HepG2 (cell line): ENCODE results near the gene STK40. TPM values are rescaled to one million over a fixed set of nuclear protein-coding genes. Genes with fewer than 3 reads are reported as not detected.

Experiments
- ATAC-seq: fragments of 200-7000 bp; cut with Tn5 transposase; 3 replicates; pipeline ENCODE4 v1.9.1; 2020; ENCODE audit warnings: mild to moderate bottlenecking, moderate library complexity
- BruUV-seq: library from RNA; stranded (reverse); fragments of 400-500 nt; replicated peaks from 2 replicates; lab custom pipeline; 2021; lab: Mats Ljungman, UMichigan
- CTCF ChIA-PET: fragments of 300-600 bp; formaldehyde crosslinking; extraction: SDS; loops from one replicate; lab custom pipeline; 2021; ENCODE audit warnings: low total read pairs, inconsistent platforms, low intra/inter-chr PET ratio; lab: Yijun Ruan, JAX
- POLR2A ChIA-PET: fragments of 350-600 bp; sonication (Branson Sonifier 250); formaldehyde crosslinking; loops from one replicate; lab custom pipeline; 2020; ENCODE audit warnings: antibody characterized with exemption, inconsistent platforms; lab: Yijun Ruan, JAX
- DNase-seq: peaks from one replicate; pipeline ENCODE4 v3.0.0-alpha.2; 2015; ENCODE audit warnings: low spot score
- FAIRE-seq: peaks from 3 replicates; lab custom pipeline; 2011; peaks lifted over from hg19 to GRCh38; lab: Jason Lieb, UNC
- H2AFZ ChIP-seq: one replicate; pipeline ENCODE4 v1.6.1; 2011; ENCODE audit warnings: low read length, inconsistent platforms
- H3K27ac ChIP-seq: fragments of 300-600 bp; 3 replicates; pipeline ENCODE4 v1.8.0; 2011; ENCODE audit warnings: mixed run types, mild to moderate bottlenecking, mixed read lengths, low read length, inconsistent platforms; ENCODE audit not compliant: insufficient read depth; ENCODE audit errors: extremely low read length
- H3K27me3 ChIP-seq, 2 experiments: fragments of 200-600 bp in 1 of 2; 2 replicates in 1 of 2; 3 replicates in 1 of 2; pipeline versions ENCODE4 v1.6.0 to v1.8.0; 2011; ENCODE audit warnings: low read length in 2 of 2, mild to moderate bottlenecking in 2 of 2, moderate library complexity in 2 of 2, inconsistent platforms in 1 of 2; ENCODE audit not compliant: insufficient read depth in 2 of 2, control insufficient read depth in 1 of 2
- H3K36me3 ChIP-seq, 2 experiments: fragments of 200-600 bp in 1 of 2; replicated peaks in 1 of 2; 2 replicates in 1 of 2; 3 replicates in 1 of 2; pipeline versions ENCODE4 v1.5.1 to v1.8.0; 2011; ENCODE audit warnings: low read length in 2 of 2, inconsistent platforms in 1 of 2; ENCODE audit not compliant: insufficient read depth in 2 of 2, control insufficient read depth in 1 of 2
- H3K4me1 ChIP-seq: 2 replicates; pipeline ENCODE4 v1.5.1; 2012; ENCODE audit warnings: low read length, inconsistent platforms; ENCODE audit not compliant: insufficient read depth
- H3K4me2 ChIP-seq: 2 replicates; pipeline ENCODE4 v1.6.0; 2011; ENCODE audit warnings: low read depth, low read length, inconsistent platforms
- H3K4me3 ChIP-seq, 3 experiments: fragments of 200-600 bp in 1 of 3; sonication (generic), shearing (Covaris generic) in 1 of 3; replicated peaks in 1 of 3; 2 replicates each; pipeline ENCODE4 v1.5.1; 2011 to 2016; ENCODE audit warnings: low read length in 3 of 3, inconsistent platforms in 2 of 3, low read depth in 2 of 3, mild to moderate bottlenecking in 2 of 3, control low read depth in 1 of 3, mixed read lengths in 1 of 3; ENCODE audit not compliant: insufficient read depth in 1 of 3
- H3K79me2 ChIP-seq: one replicate; pipeline ENCODE4 v1.6.1; 2011; ENCODE audit warnings: low read length, inconsistent platforms; ENCODE audit not compliant: insufficient read depth
- H3K9ac ChIP-seq: 2 replicates; pipeline ENCODE4 v1.6.0; 2011; ENCODE audit warnings: mild to moderate bottlenecking, low read depth, low read length, inconsistent platforms; ENCODE audit not compliant: insufficient read depth
- H3K9me3 ChIP-seq: 2 replicates; pipeline ENCODE4 v1.5.1; 2012; ENCODE audit warnings: mild to moderate bottlenecking, low read length
- H4K20me1 ChIP-seq: 2 replicates; pipeline ENCODE4 v1.6.0; 2011; ENCODE audit warnings: inconsistent platforms, mild to moderate bottlenecking, low read length, moderate library complexity; ENCODE audit not compliant: insufficient read depth
- GTF2F1 ChIP-seq: fragments of 150-350 bp; IDR thresholded peaks from 2 replicates; pipeline ENCODE4 v1.6.1; 2014; ENCODE audit warnings: low read length
- HCFC1 ChIP-seq: fragments of 150-350 bp; IDR thresholded peaks from 2 replicates; pipeline ENCODE4 v1.6.1; 2014; ENCODE audit warnings: low read depth, low read length
- HOXA9 ChIP-seq: sonication (generic); formaldehyde crosslinking; IDR thresholded peaks from 2 replicates; pipeline ENCODE4 v1.8.1; 2022; ENCODE audit warnings: missing genetic modification reagents, mild to moderate bottlenecking, moderate library complexity, borderline replicate concordance
- NCOA5 ChIP-seq: sonication (generic); formaldehyde crosslinking; IDR thresholded peaks from 2 replicates; pipeline ENCODE4 v1.4.0; 2020; ENCODE audit warnings: missing genetic modification reagents
- NKX3-1 ChIP-seq: sonication (generic); formaldehyde crosslinking; IDR thresholded peaks from 2 replicates; pipeline ENCODE4 v1.5.0; 2020; ENCODE audit warnings: missing genetic modification reagents
- REXO4 ChIP-seq: sonication (generic); formaldehyde crosslinking; IDR thresholded peaks from 2 replicates; pipeline ENCODE4 v1.8.0; 2022; ENCODE audit warnings: missing genetic modification reagents, mild to moderate bottlenecking, borderline replicate concordance
- SYNCRIP ChIP-seq: fragments of 200-400 bp; formaldehyde crosslinking; IDR thresholded peaks from 2 replicates; pipeline ENCODE4 v1.6.1; 2018; ENCODE audit warnings: mild to moderate bottlenecking, low read depth, low read length; ENCODE audit not compliant: insufficient read depth
- ZNF33B ChIP-seq: sonication (generic); formaldehyde crosslinking; IDR thresholded peaks from 2 replicates; pipeline ENCODE4 v1.5.1; 2020; ENCODE audit warnings: mild to moderate bottlenecking, missing genetic modification reagents
- ZNF362 ChIP-seq: sonication (generic); formaldehyde crosslinking; IDR thresholded peaks from 2 replicates; pipeline ENCODE4 v1.4.0; 2020; ENCODE audit warnings: missing genetic modification reagents, mild to moderate bottlenecking, borderline replicate concordance
- ZNF382 ChIP-seq: sonication (generic); formaldehyde crosslinking; IDR thresholded peaks from 2 replicates; pipeline ENCODE4 v1.5.0; 2020; ENCODE audit warnings: missing genetic modification reagents, mild to moderate bottlenecking, borderline replicate concordance
- WGBS: methylation state at CpG from one replicate; pipeline ENCODE4 v1.1.6; 2017; ENCODE audit warnings: low lambda C conversion rate; 5-methylcytosine and 5-hydroxymethylcytosine counted together
- in situ Hi-C: cut with HindIII; loops from 2 replicates; pipeline ENCODE4 v1.10.0; 2017; ENCODE audit warnings: low pct_unique_long_range_greater_than_20kb; ENCODE audit not compliant: extremely low pct_ligation_motif_present
- intact Hi-C: fragments of 100-400 bp; cut with micrococcal nuclease; formaldehyde crosslinking; loops from one replicate; pipeline ENCODE4 v1.10.0; 2022; ENCODE audit not compliant: unreplicated experiment
- polyA plus RNA-seq, 8 experiments: library from polyadenylated mRNA; depleted of rRNA in 3 of 8; stranded (reverse) in 7 of 8; unstranded in 1 of 8; fragments of >200 nt; fragmentation: Illumina TruSeq in 4 of 8; extraction: Trizol in 4 of 8; gene quantifications; 2 replicates each; pipeline versions ENCODE4 v1.2.1 to v1.2.3, GENCODE V29; 2011 to 2016; ENCODE audit warnings: low read depth in 4 of 8, missing spikeins in 1 of 8, mixed read lengths in 1 of 8; ENCODE audit not compliant: insufficient read depth in 1 of 8
- total RNA-seq, 5 experiments: library from RNA; depleted of rRNA; stranded (reverse); fragments of >200 nt; fragmentation: Illumina TruSeq; extraction: Trizol; gene quantifications; 2 replicates each; pipeline ENCODE4 v1.2.3, GENCODE V29; 2016; ENCODE audit warnings: low read depth in 1 of 5
- TF ChIP-seq, protein P1 (sequence below): sonication (generic); formaldehyde crosslinking; IDR thresholded peaks from 2 replicates; pipeline ENCODE4 v1.4.0; 2020; ENCODE audit warnings: missing genetic modification reagents
- TF ChIP-seq, protein P2 (sequence below): sonication (generic); formaldehyde crosslinking; IDR thresholded peaks from 2 replicates; pipeline ENCODE4 v1.5.0; 2020; ENCODE audit warnings: mild to moderate bottlenecking, missing genetic modification reagents

STK40 gene
- total and polyA plus RNA-seq, 2 of the 13 experiments (the other 11 are each of a cell fraction or from before 2014, with no cell fraction given): 33.8 to 35.1 TPM

GRCh38 chr1:36339215-36339614, 46.5 kb downstream of the STK40 start (continued):
- no peak for TF ChIP-seq ZNF382 (CRISPR knock-in tag)
- TF ChIP-seq REXO4: no peak
- TF ChIP-seq SYNCRIP: no peak
- TF ChIP-seq NKX3-1 (CRISPR knock-in tag): no peak

- Histone ChIP-seq H3K4me3 (no peak overlapping the region), H3K27me3 (peaks cover 0 to 13% of the 10 kb centered on the region in 2 experiments; a peak in 2 of 5 replicates), H3K79me2 (no peaks in the 10 kb centered on the region), H3K4me1 (peaks cover 26% of the 10 kb centered on the region), H3K27ac (no peak overlapping the region), H2AFZ (no peak overlapping the region), H3K4me2 (no peak overlapping the region)
- in situ Hi-C loops: no loop called here
- ATAC-seq (no peak; the same call in 2 of the 3 replicates), FAIRE-seq (no peak)
- BruUV-seq: no TSS peak
- 73% methylated on average over 5 of the region's 6 CpGs for WGBS
- CTCF ChIA-PET: no interaction called here
- intact Hi-C loops: no loop called here
- TF ChIP-seq HOXA9 (CRISPR knock-in tag): no peak
- TF ChIP-seq, protein P1, sequence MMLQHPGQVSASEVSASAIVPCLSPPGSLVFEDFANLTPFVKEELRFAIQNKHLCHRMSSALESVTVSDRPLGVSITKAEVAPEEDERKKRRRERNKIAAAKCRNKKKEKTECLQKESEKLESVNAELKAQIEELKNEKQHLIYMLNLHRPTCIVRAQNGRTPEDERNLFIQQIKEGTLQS (CRISPR knock-in tag): no peak
- TF ChIP-seq, protein P2, sequence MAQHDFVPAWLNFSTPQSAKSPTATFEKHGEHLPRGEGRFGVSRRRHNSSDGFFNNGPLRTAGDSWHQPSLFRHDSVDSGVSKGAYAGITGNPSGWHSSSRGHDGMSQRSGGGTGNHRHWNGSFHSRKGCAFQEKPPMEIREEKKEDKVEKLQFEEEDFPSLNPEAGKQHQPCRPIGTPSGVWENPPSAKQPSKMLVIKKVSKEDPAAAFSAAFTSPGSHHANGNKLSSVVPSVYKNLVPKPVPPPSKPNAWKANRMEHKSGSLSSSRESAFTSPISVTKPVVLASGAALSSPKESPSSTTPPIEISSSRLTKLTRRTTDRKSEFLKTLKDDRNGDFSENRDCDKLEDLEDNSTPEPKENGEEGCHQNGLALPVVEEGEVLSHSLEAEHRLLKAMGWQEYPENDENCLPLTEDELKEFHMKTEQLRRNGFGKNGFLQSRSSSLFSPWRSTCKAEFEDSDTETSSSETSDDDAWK: no peak
- TF ChIP-seq ZNF33B (CRISPR knock-in tag): no peak
- no peak for TF ChIP-seq ZNF362
- no peak for TF ChIP-seq NCOA5 (CRISPR knock-in tag)
- no peak for TF ChIP-seq HCFC1
- no peak for TF ChIP-seq GTF2F1
- TF ChIP-seq, all 625 proteins: peak for 0
- H3K9ac ChIP-seq: no peak overlapping the region
- peaks cover 6 to 14% of the 10 kb centered on the region in 2 experiments; a peak in 3 of 5 replicates for H3K36me3 ChIP-seq
- no peaks in the 10 kb centered on the region for H3K9me3 ChIP-seq
- no peaks in the 10 kb centered on the region for H4K20me1 ChIP-seq
- POLR2A ChIA-PET: interaction anchor here (1.0 kb wide), 1 partner anchor 9 kb away, joined by 3 read pairs; no protein-coding TSS in a partner anchor
- DNase-seq: no peak
These were observed 47.9 kb downstream of the STK40 start for GRCh38 chr1:36337830-36338229.
